A673 (cell line): ENCODE measurements around the gene CNKSR1. TPM values are rescaled to one million over a fixed set of nuclear protein-coding genes. Genes with fewer than 3 reads are reported as not detected.

ENCODE experiments used
- BruUV-seq: library from RNA; stranded (reverse); fragments of 400-500 nt; replicated peaks from 2 replicates; lab custom pipeline; 2021; lab: Mats Ljungman, UMichigan
- CTCF ChIA-PET: fragments of 300-600 bp; sonication (Branson Sonifier 250); formaldehyde crosslinking; loops from one replicate; lab custom pipeline; 2022; ENCODE audit warnings: antibody characterized with exemption; lab: Charles Lee
- POLR2A ChIA-PET: fragments of 300-600 bp; sonication (Branson Sonifier 250); formaldehyde crosslinking; loops from one replicate; lab custom pipeline; 2022; ENCODE audit warnings: antibody characterized with exemption; ENCODE audit not compliant: low non-redundant PET; lab: Charles Lee
- DNase-seq: peaks from one replicate; pipeline ENCODE4 v3.0.0-alpha.2; 2015; ENCODE audit warnings: low spot score
- H3K27ac ChIP-seq: fragments of 200-600 bp; sonication (generic); 2 replicates; pipeline ENCODE4 v1.5.1; 2016; ENCODE audit warnings: mixed run types, low read depth, mild to moderate bottlenecking, mixed read lengths, antibody characterized with exemption, low read length; ENCODE audit not compliant: poor library complexity, severe bottlenecking
- H3K27me3 ChIP-seq: fragments of 200-600 bp; sonication (generic); replicated peaks from 2 replicates; pipeline ENCODE4 v1.6.1; 2017; ENCODE audit warnings: mixed run types, low read depth, mild to moderate bottlenecking, mixed read lengths, antibody characterized with exemption, low read length; ENCODE audit not compliant: insufficient read depth, poor library complexity
- H3K36me3 ChIP-seq: fragments of 200-600 bp; sonication (generic); 2 replicates; pipeline ENCODE4 v1.6.1; 2016; ENCODE audit warnings: mixed run types, mild to moderate bottlenecking, mixed read lengths, antibody characterized with exemption, low read length; ENCODE audit not compliant: insufficient read depth, poor library complexity, severe bottlenecking
- H3K4me1 ChIP-seq: fragments of 200-600 bp; sonication (generic); 2 replicates; pipeline ENCODE4 v1.6.1; 2017; ENCODE audit warnings: mixed run types, mild to moderate bottlenecking, mixed read lengths, antibody characterized with exemption, low read length; ENCODE audit not compliant: insufficient read depth, poor library complexity, severe bottlenecking
- H3K4me3 ChIP-seq: fragments of 200-600 bp; sonication (generic); 2 replicates; pipeline ENCODE4 v1.5.1; 2016; ENCODE audit warnings: low read depth, mixed run types, mild to moderate bottlenecking, mixed read lengths, low read length; ENCODE audit not compliant: poor library complexity, severe bottlenecking
- H3K9me3 ChIP-seq: fragments of 200-600 bp; sonication (generic); 2 replicates; pipeline ENCODE4 v1.6.1; 2016; ENCODE audit warnings: mixed run types, low read depth, mild to moderate bottlenecking, mixed read lengths, antibody characterized with exemption, low read length; ENCODE audit not compliant: poor library complexity, severe bottlenecking
- EZH2 ChIP-seq: fragments of 200-600 bp; sonication (generic); IDR thresholded peaks from 2 replicates; pipeline ENCODE4 v1.6.1; 2017; ENCODE audit warnings: borderline replicate concordance, low read depth, mild to moderate bottlenecking, mixed read lengths, antibody characterized with exemption, low read length; ENCODE audit not compliant: poor library complexity, severe bottlenecking
- intact Hi-C: fragments of 100-400 bp; cut with micrococcal nuclease; formaldehyde crosslinking; loops from one replicate; pipeline ENCODE4 v1.10.0; 2022; ENCODE audit not compliant: unreplicated experiment
- total RNA-seq: library from RNA; stranded (reverse); gene quantifications from 2 replicates; pipeline ENCODE4 v1.2.3, GENCODE V29; 2021
- TF ChIP-seq, protein P1 (sequence below): fragments of 300-800, 200-600 bp; sonication (generic); conservative IDR thresholded peaks from 2 replicates; pipeline ENCODE4 v1.5.1; 2017; ENCODE audit warnings: low read depth, mild to moderate bottlenecking, antibody characterized with exemption, low read length, moderate library complexity, mixed read lengths

CNKSR1 gene
- total RNA-seq, 1 experiment from 2014 or later, result 1.8 TPM

DNA sequence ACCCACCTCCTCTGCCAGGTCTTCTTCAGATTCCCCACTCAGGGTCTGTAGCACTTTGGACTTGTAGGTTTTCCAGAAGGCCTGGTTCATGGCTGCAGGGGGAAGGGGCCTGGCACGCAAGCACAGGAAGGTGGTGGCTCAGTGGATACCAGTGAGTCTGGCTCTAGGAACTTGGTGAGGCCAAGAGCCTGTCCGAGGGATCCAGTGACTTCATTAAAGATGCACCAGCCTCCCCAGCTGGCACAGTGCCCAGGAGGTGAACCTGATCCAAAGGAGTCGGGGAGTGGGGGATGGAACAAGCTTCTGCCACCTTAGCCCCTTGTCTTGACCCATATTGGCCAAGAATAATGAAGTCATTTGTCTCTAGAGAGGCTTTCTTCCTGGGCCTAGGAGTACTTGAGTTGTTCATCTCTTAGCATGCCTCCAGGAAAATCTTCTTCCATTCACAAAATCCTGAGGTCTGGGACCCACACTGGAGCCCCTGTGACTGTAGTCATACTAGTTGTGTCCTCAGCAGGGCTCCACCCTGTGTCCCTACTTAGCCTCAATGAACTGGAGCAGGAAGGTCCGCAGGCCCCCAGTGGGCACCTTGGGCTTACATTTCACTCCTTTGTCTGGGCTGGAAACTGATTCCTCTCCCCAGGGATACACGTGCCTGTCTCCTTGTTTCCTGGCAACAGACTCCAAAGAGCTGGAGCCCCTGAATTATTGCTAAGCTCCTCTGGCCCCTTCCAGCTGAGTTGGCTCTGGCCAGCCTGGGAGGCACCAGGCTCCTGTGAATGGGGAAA is 8.7 kb upstream of the CNKSR1 start, which contains the start of gene C1orf232:
Gene C1orf232 (minus strand): TSS at position 554 of the 788 bp plus-strand sequence. CDS start 464 bp downstream, at position 90.
- CTCF ChIA-PET, result interaction anchor here (0.6 to 1.6 kb wide), 2 partner anchors 16 to 112 kb away, joined by 5 to 6 read pairs; no protein-coding TSS in a partner anchor
- TF ChIP-seq, protein P1, sequence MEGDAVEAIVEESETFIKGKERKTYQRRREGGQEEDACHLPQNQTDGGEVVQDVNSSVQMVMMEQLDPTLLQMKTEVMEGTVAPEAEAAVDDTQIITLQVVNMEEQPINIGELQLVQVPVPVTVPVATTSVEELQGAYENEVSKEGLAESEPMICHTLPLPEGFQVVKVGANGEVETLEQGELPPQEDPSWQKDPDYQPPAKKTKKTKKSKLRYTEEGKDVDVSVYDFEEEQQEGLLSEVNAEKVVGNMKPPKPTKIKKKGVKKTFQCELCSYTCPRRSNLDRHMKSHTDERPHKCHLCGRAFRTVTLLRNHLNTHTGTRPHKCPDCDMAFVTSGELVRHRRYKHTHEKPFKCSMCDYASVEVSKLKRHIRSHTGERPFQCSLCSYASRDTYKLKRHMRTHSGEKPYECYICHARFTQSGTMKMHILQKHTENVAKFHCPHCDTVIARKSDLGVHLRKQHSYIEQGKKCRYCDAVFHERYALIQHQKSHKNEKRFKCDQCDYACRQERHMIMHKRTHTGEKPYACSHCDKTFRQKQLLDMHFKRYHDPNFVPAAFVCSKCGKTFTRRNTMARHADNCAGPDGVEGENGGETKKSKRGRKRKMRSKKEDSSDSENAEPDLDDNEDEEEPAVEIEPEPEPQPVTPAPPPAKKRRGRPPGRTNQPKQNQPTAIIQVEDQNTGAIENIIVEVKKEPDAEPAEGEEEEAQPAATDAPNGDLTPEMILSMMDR, result no peak
- TF ChIP-seq EZH2, result no peak
- intact Hi-C loops, result loop anchor here (5.0 kb wide), 1 partner anchor 154 kb away; no protein-coding TSS in a partner anchor
- Histone ChIP-seq H3K4me3 (peak within 1 kb of the TSS; percentile 91), H3K27me3 (no peaks in the 10 kb centered on the region), H3K27ac (peak within 1 kb of the TSS; percentile 94), H3K36me3 (peaks cover 4% of the 10 kb centered on the region), H3K9me3 (no peaks in the 10 kb centered on the region), H3K4me1 (peaks cover 22% of the 10 kb centered on the region)
- POLR2A ChIA-PET, result no interaction called here
- no peak for DNase-seq
- BruUV-seq, result no TSS peak

DNA sequence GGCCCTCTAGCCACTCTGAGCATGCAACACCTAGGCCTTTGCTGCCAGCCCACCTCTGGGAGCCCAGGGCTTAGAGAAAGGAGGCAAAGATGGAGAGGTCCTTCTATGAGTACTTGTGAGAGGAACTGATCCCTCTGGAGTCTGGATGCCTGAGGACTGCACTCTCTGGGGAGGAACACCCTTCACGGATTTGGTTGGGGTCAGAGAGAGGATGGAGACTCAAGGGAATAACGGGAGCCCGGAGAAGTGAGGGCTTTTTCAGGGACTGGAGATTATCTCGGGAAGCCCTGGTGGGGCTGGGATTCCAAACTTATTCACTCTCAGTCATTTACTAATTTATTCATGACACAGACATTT is 8.1 kb upstream of the CNKSR1 start:
- Histone ChIP-seq H3K36me3 (peaks cover 4% of the 10 kb centered on the region), H3K27me3 (no peaks in the 10 kb centered on the region), H3K9me3 (no peaks in the 10 kb centered on the region), H3K4me3 (peak overlapping the region; percentile 91), H3K4me1 (peaks cover 22% of the 10 kb centered on the region), H3K27ac (no peak overlapping the region)
- no TSS peak for BruUV-seq
- intact Hi-C loops, result loop anchor here (5.0 kb wide), 1 partner anchor 153 kb away; no protein-coding TSS in a partner anchor
- DNase-seq, result no peak
- TF ChIP-seq EZH2, result no peak
- TF ChIP-seq, protein P1, result no peak
- ChIA-PET CTCF (interaction anchor here (0.6 to 1.6 kb wide), 5 partner anchors 13 to 152 kb away, joined by 4 to 11 read pairs (median 5); partner anchors contain the start of gene CEP85), POLR2A (interaction anchor here (0.6 kb wide), 1 partner anchor 106 kb away, joined by 5 read pairs; no protein-coding TSS in a partner anchor)

DNA sequence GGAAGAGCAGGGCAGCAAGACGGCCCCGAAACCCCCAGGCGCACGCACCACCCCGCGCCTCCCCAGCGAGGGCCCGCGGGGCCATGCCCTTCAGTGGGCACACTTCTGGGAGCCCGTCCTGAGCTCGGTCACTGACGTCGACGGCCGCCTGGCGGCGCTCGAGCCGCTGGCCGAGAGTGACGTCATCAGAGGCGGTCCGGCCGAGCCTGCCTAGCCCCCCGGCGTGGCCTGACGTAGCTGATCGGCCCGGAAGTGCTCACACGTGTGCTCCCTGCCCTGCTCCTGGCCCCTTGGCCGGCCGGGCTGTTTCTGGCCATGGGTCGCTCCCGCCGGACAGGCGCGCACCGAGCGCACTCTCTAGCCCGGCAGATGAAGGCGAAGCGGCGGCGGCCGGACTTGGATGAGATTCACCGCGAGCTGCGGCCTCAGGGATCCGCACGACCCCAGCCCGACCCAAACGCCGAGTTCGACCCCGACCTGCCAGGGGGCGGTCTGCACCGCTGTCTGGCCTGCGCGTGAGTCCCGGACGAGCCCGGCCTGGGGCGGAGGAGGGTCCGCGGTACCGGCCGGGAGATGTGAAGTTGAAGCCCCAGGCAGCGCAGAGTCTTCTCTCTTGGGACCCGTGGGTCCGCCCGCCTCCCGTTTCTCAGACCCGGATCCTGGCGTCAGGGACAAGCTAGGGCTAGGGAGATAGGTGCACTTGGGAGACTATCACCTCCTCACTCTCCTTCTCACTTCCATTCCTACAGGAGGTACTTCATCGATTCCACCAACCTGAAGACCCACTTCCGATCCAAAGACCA is 7.4 kb upstream of the CNKSR1 start, which contains the start of gene ZNF593:
Gene ZNF593 (plus strand): TSS at position 240 of the 803 bp plus-strand sequence. CDS start 76 bp downstream, at position 316.
- peak within 1 kb of the TSS; percentile 91 for H3K4me3 ChIP-seq
- peaks cover 4% of the 10 kb centered on the region for H3K36me3 ChIP-seq
- H3K9me3 ChIP-seq, result no peaks in the 10 kb centered on the region
- no peak for TF ChIP-seq EZH2
- TF ChIP-seq, protein P1, result peak; percentile 96
- intact Hi-C loops, result loop anchor here (5.0 kb wide), 1 partner anchor 152 kb away; no protein-coding TSS in a partner anchor
- no TSS peak for BruUV-seq
- DNase-seq, result peak; percentile 91
- ChIA-PET CTCF (interaction anchor here (0.5 to 1.6 kb wide), 7 partner anchors 13 to 152 kb away, joined by 4 to 11 read pairs (median 5); partner anchors contain the start of gene CEP85), POLR2A (interaction anchor here (0.6 kb wide), 1 partner anchor 105 kb away, joined by 5 read pairs; no protein-coding TSS in a partner anchor)
- peak within 1 kb of the TSS; percentile 94 for H3K27ac ChIP-seq
- peaks cover 17% of the 10 kb centered on the region for H3K4me1 ChIP-seq
- no peaks in the 10 kb centered on the region for H3K27me3 ChIP-seq
